GM12872 (cell line): ENCODE measurements around the gene CDC27.

Experiments
- CTCF ChIP-seq: IDR thresholded peaks from 3 replicates; pipeline ENCODE4 v1.5.1; 2011; ENCODE audit warnings: low read depth, mild to moderate bottlenecking, low read length, moderate library complexity; ENCODE audit not compliant: insufficient read depth

Gene CDC27

DNA sequence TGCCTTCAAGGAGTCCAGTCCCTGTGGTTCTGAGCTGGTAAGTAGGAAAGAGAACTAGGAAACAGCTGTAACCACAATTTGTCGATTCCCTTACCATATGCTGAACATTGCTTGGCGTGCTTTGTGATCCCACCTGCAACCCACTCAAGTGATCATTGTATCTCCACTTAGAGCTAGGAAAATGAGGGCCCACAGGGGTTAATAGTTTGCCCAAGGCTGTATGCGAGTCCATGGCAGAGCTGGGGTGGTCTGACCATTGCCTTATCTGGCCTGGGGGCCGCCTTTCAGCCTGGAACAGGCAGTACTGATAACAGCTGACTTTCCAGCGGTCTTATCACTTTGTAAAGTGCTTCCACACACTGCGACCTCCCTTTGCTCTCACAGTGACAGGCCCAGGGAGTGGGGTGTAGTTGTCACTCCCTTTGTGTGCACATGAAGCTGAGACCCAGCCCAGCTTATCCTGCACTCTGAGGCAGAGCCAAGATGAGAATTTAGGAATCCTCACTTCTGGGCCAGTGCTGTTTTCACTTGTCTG lies 29.9 kb upstream of the CDC27 start:
- TF ChIP-seq CTCF: no peak

- no peak for TF ChIP-seq CTCF
Measured at GRCh38 chr17:47214931-47215330, 25.8 kb upstream of the CDC27 start.

- no peak for TF ChIP-seq CTCF
Measured at GRCh38 chr17:47213540-47213939, 24.4 kb upstream of the CDC27 start.

GRCh38 chr17:47212458-47212857 lies 23.4 kb upstream of the CDC27 start:
- no peak for TF ChIP-seq CTCF

DNA sequence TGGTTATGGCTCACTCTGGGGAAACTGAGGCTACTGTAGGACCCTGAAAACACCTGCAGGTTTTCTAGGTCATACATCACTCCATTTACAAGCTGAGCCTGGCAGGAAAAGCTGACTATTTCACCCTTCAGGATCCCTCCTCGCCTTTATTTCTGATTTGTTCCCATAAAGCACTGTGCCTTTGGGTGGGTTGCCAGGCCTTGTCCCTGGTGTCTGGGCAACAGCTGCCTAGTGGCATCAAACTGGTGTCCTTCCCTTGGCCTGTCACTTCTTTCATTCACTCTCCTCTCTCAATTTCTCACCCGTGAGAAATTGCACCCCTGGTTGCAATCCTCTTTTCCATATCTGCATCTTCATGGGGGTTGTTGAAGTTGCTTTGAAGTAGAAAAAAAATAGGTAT lies 21.7 kb upstream of the CDC27 start:
- no peak for TF ChIP-seq CTCF

GRCh38 chr17:47210105-47210504 lies 21.0 kb upstream of the CDC27 start:
- no peak for TF ChIP-seq CTCF

DNA sequence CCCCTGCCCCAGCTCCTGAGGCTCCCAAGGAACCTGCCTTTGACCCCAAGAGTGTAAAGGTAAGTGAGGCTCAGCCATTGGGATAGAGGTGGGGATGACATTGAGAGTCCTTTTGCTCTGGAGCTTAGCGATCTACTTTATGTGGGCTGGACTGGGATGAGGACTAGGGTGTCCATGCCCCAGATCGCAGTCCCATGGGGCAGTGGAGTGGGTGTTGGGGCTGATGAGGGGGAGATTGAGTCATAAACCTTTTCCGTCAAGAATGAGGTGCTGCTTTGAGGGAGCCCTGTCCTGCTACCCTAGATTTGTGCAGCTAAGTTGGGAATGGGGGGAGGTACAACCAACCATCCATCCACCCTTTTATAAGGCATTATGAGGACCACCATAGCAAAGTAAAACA lies 20.4 kb upstream of the CDC27 start:
- TF ChIP-seq CTCF: no peak
